ENCODE data around the gene CDC14B. TPM values are rescaled to one million over a fixed set of nuclear protein-coding genes. Genes with fewer than 3 reads are reported as not detected.
A peak's percentile ranks its signal among the peaks of the same experiment; 100 is the strongest.
"Not testable (repeated sequence)": the region's sequence is repeated elsewhere in the genome, so short reads cannot be mapped to it uniquely, and the experiment has no call there.

Gene CDC14B
- polyA plus RNA-seq, 4 donors = 23.6 to 32.9 (median 27.2) TPM

- DNase-seq (ENCODE audit: low read depth in 4 of 4, low spot score in 2 of 4) = no peak
Measured at GRCh38 chr9:96505316-96505991, 114.2 kb downstream of the CDC14B start.

GRCh38 chr9:96503918-96504317 lies 115.7 kb downstream of the CDC14B start:
- no peak for DNase-seq (ENCODE audit: low read depth in 4 of 4, low spot score in 2 of 4)

- not testable (repeated sequence) for DNase-seq (ENCODE audit: low read depth in 4 of 4, low spot score in 2 of 4)
Measured at GRCh38 chr9:96503374-96503748, 116.3 kb downstream of the CDC14B start.

GRCh38 chr9:96502539-96503373 lies 116.9 kb downstream of the CDC14B start:
- no peak for DNase-seq (ENCODE audit: low read depth in 4 of 4, low spot score in 2 of 4)

GRCh38 chr9:96501633-96502538 lies 117.8 kb downstream of the CDC14B start:
- no peak for DNase-seq (ENCODE audit: low read depth in 4 of 4, low spot score in 2 of 4)

GRCh38 chr9:96500696-96501632 lies 118.7 kb downstream of the CDC14B start:
- no peak for DNase-seq (ENCODE audit: low read depth in 4 of 4, low spot score in 2 of 4)

GRCh38 chr9:96499257-96499656 lies 120.4 kb downstream of the CDC14B start:
- no peak for DNase-seq (ENCODE audit: low read depth in 4 of 4, low spot score in 2 of 4)

GRCh38 chr9:96498796-96499195 lies 120.8 kb downstream of the CDC14B start:
- no peak for DNase-seq (ENCODE audit: low read depth in 4 of 4, low spot score in 2 of 4)

- DNase-seq (ENCODE audit: low read depth in 4 of 4, low spot score in 2 of 4) = no peak
Measured at GRCh38 chr9:96497117-96497399, 122.6 kb downstream of the CDC14B start.

GRCh38 chr9:96496368-96497116 lies 123.1 kb downstream of the CDC14B start:
- DNase-seq (ENCODE audit: low read depth in 4 of 4, low spot score in 2 of 4) = no peak

GRCh38 chr9:96495341-96495740 lies 124.3 kb downstream of the CDC14B start:
- no peak for DNase-seq (ENCODE audit: low read depth in 4 of 4, low spot score in 2 of 4)

GRCh38 chr9:96494215-96494800 lies 125.3 kb downstream of the CDC14B start:
- DNase-seq (ENCODE audit: low read depth in 4 of 4, low spot score in 2 of 4) = no peak

- DNase-seq (ENCODE audit: low read depth in 4 of 4, low spot score in 2 of 4) = no peak
Measured at GRCh38 chr9:96493757-96494156, 125.9 kb downstream of the CDC14B start.

GRCh38 chr9:96492993-96493531 lies 126.6 kb downstream of the CDC14B start:
- DNase-seq (ENCODE audit: low read depth in 4 of 4, low spot score in 2 of 4) = no peak

- no peak for DNase-seq (ENCODE audit: low read depth in 4 of 4, low spot score in 2 of 4)
Measured at GRCh38 chr9:96491880-96492525, 127.6 kb downstream of the CDC14B start.

- DNase-seq (ENCODE audit: low read depth in 4 of 4, low spot score in 2 of 4) = peak; percentile 28 to 56 (median 36)
Measured at GRCh38 chr9:96491079-96491879, 128.4 kb downstream of the CDC14B start.

GRCh38 chr9:96490534-96491078 lies 129.0 kb downstream of the CDC14B start:
- DNase-seq (ENCODE audit: low read depth in 4 of 4, low spot score in 2 of 4) = peak in 2 of 4 donors; percentile 2 to 16
